T1000 (cell line): Measurements from ENCODE around the gene PIK3C2B.
"Not testable (repeated sequence)": the region's sequence is repeated elsewhere in the genome, so short reads cannot be mapped to it uniquely, and the experiment has no call there.

Experiments
- DNase-seq: peaks from one replicate; lab custom pipeline; 2025; ENCODE audit warnings: mixed read lengths; lab: John Stamatoyannopoulos, UW

Gene PIK3C2B

GRCh38 chr1:204494281-204495077, at the start of gene PIK3C2B:
PIK3C2B (minus strand) TSS chr1:204494805; CDS start chr1:204469802, 25,003 bp downstream.
- peak; percentile 49 for DNase-seq

- DNase-seq, result no peak
Observed at GRCh38 chr1:204544321-204544720, 49.7 kb upstream of the PIK3C2B start.

- DNase-seq, result no peak
Observed at GRCh38 chr1:204541626-204542025, 47.0 kb upstream of the PIK3C2B start.

- no peak for DNase-seq
Observed at GRCh38 chr1:204532832-204533231, 38.2 kb upstream of the PIK3C2B start.

GRCh38 chr1:204530932-204531331, 36.3 kb upstream of the PIK3C2B start:
- no peak for DNase-seq

GRCh38 chr1:204529371-204529895, 34.8 kb upstream of the PIK3C2B start:
- no peak for DNase-seq

- DNase-seq, result no peak
Observed at GRCh38 chr1:204528677-204529076, 34.1 kb upstream of the PIK3C2B start.

- DNase-seq, result no peak
Observed at GRCh38 chr1:204528241-204528640, 33.6 kb upstream of the PIK3C2B start.

GRCh38 chr1:204524986-204525385, 30.4 kb upstream of the PIK3C2B start:
- no peak for DNase-seq

GRCh38 chr1:204523605-204524215, 29.1 kb upstream of the PIK3C2B start:
- DNase-seq, result no peak

GRCh38 chr1:204521941-204522521, 27.4 kb upstream of the PIK3C2B start:
- not testable (repeated sequence) for DNase-seq

GRCh38 chr1:204520834-204521709, 26.5 kb upstream of the PIK3C2B start:
- DNase-seq, result no peak

- not testable (repeated sequence) for DNase-seq
Observed at GRCh38 chr1:204517382-204517781, 22.8 kb upstream of the PIK3C2B start.

- DNase-seq, result peak; percentile 93
Observed at GRCh38 chr1:204516180-204516879, 21.7 kb upstream of the PIK3C2B start, which contains the start of gene MDM4. MDM4 (plus strand) TSS chr1:204516406; CDS start chr1:204525519, 9,113 bp downstream.

- no peak for DNase-seq
Observed at GRCh38 chr1:204514828-204515227, 20.2 kb upstream of the PIK3C2B start.

GRCh38 chr1:204513117-204513716, 18.6 kb upstream of the PIK3C2B start:
- DNase-seq, result no peak

GRCh38 chr1:204511366-204511765, 16.8 kb upstream of the PIK3C2B start:
- no peak for DNase-seq

GRCh38 chr1:204509186-204509635, 14.6 kb upstream of the PIK3C2B start:
- no peak for DNase-seq

- DNase-seq, result peak; percentile 57
Observed at GRCh38 chr1:204507317-204508105, 12.9 kb upstream of the PIK3C2B start.

- DNase-seq, result peak; percentile 92
Observed at GRCh38 chr1:204506969-204507316, 12.3 kb upstream of the PIK3C2B start.
